WERI-Rb-1 (cell line): ENCODE results near the gene DOCK8.

Experiments used
- DNase-seq: peaks from one replicate; pipeline ENCODE4 v3.0.0-alpha.2; 2020
- H3K27ac ChIP-seq: fragments of 250-450 bp; sonication (Bioruptor Pico); 2 replicates; pipeline ENCODE4 v1.5.1; 2020; ENCODE audit warnings: mild to moderate bottlenecking, moderate library complexity
- H3K27me3 ChIP-seq: fragments of 250-450 bp; sonication (Bioruptor Pico); 2 replicates; pipeline ENCODE4 v1.5.1; 2021; ENCODE audit warnings: mild to moderate bottlenecking, low read depth, moderate library complexity; ENCODE audit not compliant: insufficient read depth, severe bottlenecking
- H3K36me3 ChIP-seq: fragments of 250-450 bp; sonication (Bioruptor Pico); 2 replicates; pipeline ENCODE4 v1.5.1; 2020; ENCODE audit warnings: mild to moderate bottlenecking, moderate library complexity
- H3K4me3 ChIP-seq: 2 replicates; pipeline ENCODE4 v1.5.1; 2011; ENCODE audit warnings: low read depth, mild to moderate bottlenecking, control low read depth, low read length
- H3K9me3 ChIP-seq: fragments of 250-450 bp; sonication (Bioruptor Pico); 2 replicates; pipeline ENCODE4 v1.5.1; 2021; ENCODE audit warnings: mild to moderate bottlenecking, moderate library complexity; ENCODE audit not compliant: severe bottlenecking
- CTCF ChIP-seq: IDR thresholded peaks from 2 replicates; pipeline ENCODE4 v1.5.1; 2011; ENCODE audit warnings: low read depth, mild to moderate bottlenecking, control low read depth, inconsistent platforms, low read length

The DOCK8 gene

DNA sequence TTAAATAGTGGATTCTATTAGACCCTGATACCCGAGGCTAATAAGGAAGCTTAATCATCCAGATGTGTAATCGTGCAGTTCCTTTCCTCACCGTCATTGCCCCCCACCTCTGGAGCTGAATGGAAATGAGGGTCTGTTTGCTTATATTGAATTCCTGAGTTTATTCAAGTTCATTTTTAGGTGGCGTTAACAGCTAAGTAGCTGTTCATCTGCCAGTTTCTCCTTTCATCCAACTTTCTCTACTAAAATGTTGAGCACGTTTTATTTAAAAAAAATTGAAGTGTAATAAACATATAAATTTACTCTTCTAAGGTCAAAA is 291.0 kb downstream of the DOCK8 start:
- DNase-seq = no peak
- Histone ChIP-seq H3K27me3 (no peaks in the 10 kb centered on the region), H3K9me3 (no peaks in the 10 kb centered on the region), H3K36me3 (peaks cover 4% of the 10 kb centered on the region), H3K4me3 (peak overlapping the region; percentile 59), H3K27ac (no peak overlapping the region)
- no peak for TF ChIP-seq CTCF

- Histone ChIP-seq H3K4me3 (no peak overlapping the region), H3K27me3 (no peaks in the 10 kb centered on the region), H3K27ac (no peak overlapping the region), H3K36me3 (peaks cover 4% of the 10 kb centered on the region), H3K9me3 (no peaks in the 10 kb centered on the region)
- TF ChIP-seq CTCF = no peak
- no peak for DNase-seq
Measured at GRCh38 chr9:506281-506680, 291.6 kb downstream of the DOCK8 start.

DNA sequence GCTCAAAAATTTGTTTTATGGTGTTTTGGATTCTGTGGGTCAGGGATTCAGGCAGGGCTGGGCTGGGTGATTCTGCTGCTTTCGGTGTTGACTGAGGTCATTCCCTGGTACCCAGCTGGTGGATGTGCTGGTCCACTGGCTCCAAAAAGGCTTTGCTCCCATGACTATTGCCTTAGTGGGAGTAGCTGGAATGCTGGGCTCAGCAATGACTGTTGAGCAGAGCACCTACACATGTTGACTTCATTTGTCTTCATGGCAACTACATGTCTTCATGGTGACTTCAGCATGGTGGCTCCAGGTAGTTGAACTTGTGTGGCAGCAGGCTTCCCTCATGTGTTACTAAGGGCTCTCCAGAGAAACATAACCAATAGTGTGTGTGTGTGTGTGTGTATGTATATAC is 297.2 kb downstream of the DOCK8 start:
- peaks cover 4% of the 10 kb centered on the region for H3K36me3 ChIP-seq
- H3K27ac ChIP-seq = no peak overlapping the region
- H3K4me3 ChIP-seq = no peak overlapping the region
- no peaks in the 10 kb centered on the region for H3K9me3 ChIP-seq
- no peak for TF ChIP-seq CTCF
- no peaks in the 10 kb centered on the region for H3K27me3 ChIP-seq
- no peak for DNase-seq

DNA sequence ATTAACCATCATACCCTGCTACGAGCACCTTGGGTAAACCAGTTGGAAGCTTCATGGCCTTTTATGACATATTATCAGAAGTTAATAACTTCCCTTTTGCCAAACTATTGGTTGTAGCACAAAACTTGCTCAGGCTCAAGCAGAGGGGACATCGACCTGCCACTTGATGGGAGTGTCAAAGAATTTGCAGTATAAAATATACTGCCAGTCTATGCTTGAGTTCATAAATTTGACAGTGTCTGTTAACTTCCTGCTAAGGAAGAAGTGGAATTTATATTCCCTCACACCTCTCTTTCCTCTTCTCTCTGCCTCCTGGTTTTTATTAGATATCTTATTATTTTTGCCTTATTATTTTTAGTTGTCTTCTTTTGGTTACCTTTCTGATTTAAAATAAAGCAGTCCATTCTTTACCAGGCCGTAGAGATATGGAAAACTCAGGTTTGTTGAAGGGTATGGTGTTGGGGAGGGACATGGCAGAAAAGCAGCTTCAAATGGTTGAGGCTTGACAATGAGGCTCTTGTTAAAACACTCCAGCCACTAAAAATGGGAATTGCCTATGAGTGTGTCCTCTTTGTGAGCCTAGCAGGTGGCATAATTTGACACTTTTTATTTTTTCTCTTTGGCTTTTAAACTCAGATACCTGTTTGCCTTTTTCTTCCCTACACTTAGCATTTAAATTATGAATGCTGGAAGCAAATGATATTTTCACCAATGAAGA is 298.0 kb downstream of the DOCK8 start:
- Histone ChIP-seq H3K27me3 (no peaks in the 10 kb centered on the region), H3K27ac (no peak overlapping the region), H3K36me3 (peaks cover 4% of the 10 kb centered on the region), H3K9me3 (no peaks in the 10 kb centered on the region), H3K4me3 (no peak overlapping the region)
- no peak for TF ChIP-seq CTCF
- DNase-seq = no peak
